NCI-H1048 (cell line): ENCODE results near the gene BBS9.
"Not testable (repeated sequence)": the region's sequence is repeated elsewhere in the genome, so short reads cannot be mapped to it uniquely, and the experiment has no call there.

Experiments used
- DNase-seq: peaks from one replicate; lab custom pipeline; 2025; lab: John Stamatoyannopoulos, UW

Gene BBS9

DNA sequence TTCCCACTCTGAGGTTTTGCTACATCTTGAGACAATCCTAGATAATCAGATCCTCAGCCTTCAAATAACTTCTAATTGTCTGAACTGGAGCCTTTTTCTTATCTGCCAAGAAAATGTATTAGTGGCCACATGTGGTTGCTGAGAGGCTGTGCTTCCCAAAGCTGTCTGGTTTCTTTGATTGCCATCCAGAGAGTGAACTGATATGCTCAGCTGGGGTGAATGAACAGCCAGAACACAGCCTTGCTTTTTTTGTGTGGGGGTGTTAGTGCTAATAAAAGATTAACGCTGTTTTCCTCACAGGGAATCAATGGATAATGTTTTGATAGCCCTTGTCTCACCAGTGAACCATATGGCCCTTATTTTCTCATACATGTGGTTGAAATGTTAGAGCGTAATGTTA, 66.9 kb downstream of the BBS9 start:
- DNase-seq, result no peak

DNA sequence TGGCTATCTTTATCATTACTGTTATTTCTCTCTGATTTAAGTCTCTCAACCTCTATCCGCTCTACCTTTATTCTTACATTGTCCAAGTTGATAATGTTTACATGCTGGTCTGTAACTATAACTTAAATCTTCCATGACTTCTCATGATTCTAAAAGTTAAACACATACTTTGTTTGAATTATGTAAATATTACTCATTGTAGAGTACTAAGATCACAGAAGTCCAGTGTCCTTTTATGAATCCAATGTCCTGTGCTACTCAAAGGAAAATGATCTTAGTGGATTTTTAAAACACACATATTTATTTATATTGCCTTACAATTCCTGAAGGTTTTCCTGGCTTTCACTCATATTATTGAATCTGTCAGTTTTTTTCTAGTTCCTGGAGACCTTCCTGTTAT, 70.9 kb downstream of the BBS9 start:
- DNase-seq, result no peak

- DNase-seq, result no peak
Measured at GRCh38 chr7:33201821-33202220, 72.5 kb downstream of the BBS9 start.

DNA sequence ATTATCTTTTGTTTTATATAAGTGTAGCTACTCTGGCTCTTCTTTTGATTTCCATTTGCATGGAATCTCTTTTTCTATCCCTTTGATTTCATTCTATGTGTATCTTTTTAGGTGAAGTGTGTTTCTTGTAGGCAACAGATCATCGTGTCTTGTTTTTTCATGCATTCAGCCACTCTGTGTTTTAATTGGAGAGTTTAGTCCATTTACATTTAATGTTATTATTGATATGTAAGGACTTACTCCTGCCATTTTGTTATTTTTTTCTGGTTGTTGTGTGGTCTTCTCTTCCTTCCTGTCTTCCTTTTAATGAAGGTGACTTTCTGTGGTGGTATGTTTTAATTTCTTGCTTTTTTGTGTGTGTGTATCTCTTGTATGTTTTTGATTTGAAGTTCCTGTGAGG, 81.6 kb downstream of the BBS9 start:
- no peak for DNase-seq

DNA sequence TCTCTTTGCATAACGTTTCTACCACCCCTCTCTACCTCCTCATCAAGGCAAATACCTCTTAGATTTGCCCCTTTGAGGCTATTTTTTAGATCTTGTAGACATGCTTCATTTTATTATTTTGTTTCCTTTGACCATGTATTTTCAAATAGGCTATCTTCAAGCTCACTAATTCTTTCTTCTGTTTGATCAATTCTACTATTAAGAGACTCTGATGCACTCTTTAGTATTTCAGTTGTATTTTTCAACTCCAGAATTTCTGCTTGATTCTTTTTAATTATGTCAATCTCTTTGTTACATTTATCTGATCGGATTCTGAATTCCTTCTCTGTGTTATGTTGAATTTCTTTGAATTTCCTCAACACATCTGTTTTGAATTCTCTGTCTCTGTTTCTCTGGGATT, 82.8 kb downstream of the BBS9 start:
- DNase-seq, result no peak

GRCh38 chr7:33215992-33216391, 86.6 kb downstream of the BBS9 start:
- DNase-seq, result no peak

GRCh38 chr7:33217595-33217994, 88.2 kb downstream of the BBS9 start:
- DNase-seq, result no peak

GRCh38 chr7:33218841-33219535, 89.6 kb downstream of the BBS9 start:
- DNase-seq, result not testable (repeated sequence)

DNA sequence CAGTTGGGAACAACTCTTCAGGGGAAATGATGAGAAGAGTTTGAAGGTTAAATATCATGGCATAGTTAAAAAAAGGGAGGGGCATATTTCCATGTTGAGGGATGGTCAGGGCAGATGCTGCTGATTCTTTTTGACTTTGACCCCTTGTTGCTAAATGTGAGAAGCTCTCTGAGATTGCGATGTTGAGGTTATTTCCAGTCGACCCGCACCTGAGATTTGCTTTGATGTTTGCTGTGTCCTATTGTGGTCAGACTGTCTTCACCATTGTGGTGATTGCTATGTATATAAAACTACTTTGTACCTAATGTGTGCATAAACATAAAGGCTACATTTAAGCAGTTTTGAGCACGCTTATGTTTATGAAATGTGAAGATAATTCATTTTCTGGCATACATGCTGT, 90.9 kb downstream of the BBS9 start:
- no peak for DNase-seq

DNA sequence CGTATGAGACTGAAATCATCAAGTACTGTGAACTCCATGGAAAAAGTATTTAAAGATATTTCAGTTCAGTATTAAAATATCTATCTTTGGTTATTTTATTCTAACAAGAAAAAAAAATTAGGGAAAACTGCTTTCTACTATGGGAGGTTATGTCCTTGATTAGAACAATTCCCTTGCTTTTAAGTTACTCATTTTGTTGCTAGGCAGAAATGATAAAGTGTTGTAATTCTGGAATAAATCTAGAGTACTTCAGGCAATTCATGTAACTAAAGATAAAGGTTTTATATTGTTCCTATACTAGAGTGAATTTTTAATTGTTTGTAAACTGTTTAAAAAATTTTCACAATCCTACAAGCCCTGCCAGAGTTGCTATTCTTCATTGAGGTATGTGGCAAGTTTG, 92.0 kb downstream of the BBS9 start:
- no peak for DNase-seq

DNA sequence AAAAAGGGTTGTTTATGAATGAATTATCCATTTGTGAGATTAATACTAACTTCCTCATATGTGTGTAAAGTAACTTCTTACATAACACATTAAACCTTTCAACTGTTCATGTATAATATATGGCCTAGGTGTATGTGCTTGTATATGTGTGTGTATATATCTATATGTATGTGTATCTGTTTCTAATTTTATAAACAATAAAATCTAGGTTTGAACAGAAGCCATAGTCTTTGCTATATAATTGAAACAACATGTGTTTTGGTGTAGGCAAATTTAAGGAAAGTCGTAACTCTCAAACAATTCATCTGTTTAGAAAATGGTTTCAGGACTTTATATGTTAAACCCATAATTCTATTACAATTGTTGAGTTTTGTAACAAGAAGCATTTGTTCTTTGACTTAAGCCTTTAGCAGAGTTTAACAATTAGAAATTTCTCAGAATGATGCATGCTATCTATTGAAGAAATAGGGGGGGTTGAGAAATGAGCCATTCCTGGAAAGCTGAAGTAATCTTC, 103.3 kb downstream of the BBS9 start:
- DNase-seq, result no peak

DNA sequence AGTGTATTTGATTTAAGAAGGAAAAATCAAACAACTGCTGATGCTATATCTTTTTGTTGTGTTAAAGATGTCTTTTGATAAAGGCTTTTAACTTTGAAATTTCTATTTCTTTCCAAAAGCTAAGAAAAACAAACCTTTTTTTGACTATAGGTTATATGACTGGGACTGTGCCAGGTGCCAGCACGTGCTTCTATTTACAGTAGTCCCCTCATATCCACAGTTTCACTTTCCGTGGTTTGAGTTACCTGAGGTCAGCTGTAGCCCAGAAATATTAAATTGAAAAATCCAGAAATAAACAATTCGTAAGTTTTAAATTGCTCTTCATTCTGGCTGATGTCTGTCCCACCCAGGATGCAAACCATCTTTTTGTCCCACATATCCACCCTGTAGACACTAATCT, 104.3 kb downstream of the BBS9 start:
- DNase-seq, result no peak

DNA sequence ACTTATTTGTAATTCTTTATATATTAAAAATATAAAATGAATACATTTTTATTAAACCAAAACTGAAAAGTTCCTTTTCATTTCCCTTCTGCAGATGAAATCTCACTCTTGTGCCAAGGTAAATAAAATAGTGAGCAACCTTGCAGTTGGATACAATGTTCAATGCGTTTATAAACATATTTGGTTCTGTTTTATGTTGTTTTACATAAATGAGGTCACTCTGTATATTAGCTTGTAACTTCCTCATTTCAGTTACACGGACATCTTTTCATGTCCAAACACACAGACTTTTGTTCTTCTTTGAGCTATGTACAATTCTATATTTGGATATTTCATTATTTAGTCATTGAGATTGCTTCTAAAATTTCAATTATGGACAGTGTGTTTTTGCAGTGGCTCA, 107.7 kb downstream of the BBS9 start:
- DNase-seq, result peak; percentile 35

- DNase-seq, result peak; percentile 13
Measured at GRCh38 chr7:33243319-33243881, 114.0 kb downstream of the BBS9 start.

- no peak for DNase-seq
Measured at GRCh38 chr7:33248671-33249070, 119.3 kb downstream of the BBS9 start.

DNA sequence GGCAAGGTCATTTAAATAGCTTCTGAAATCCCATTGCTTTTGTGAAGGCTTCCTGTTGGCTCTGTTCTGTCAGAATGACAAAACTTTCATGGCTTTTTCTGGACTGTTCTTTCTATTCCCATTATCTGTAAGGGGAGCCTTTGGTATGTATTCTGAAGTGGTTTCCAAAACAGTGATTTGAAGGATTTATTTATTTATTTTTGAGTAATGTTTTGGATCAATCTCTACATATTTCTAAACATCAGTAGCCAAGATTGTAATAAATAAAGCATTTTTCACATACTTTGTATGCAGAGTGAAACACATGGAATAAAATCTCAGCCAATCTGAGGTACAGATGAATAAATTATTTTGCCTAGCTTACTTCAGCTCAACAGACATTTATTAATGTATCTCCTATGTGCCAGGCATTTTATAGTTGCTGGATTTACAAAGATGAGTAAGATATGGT, 121.1 kb downstream of the BBS9 start:
- no peak for DNase-seq

- DNase-seq, result no peak
Measured at GRCh38 chr7:33251301-33251700, 121.9 kb downstream of the BBS9 start.

DNA sequence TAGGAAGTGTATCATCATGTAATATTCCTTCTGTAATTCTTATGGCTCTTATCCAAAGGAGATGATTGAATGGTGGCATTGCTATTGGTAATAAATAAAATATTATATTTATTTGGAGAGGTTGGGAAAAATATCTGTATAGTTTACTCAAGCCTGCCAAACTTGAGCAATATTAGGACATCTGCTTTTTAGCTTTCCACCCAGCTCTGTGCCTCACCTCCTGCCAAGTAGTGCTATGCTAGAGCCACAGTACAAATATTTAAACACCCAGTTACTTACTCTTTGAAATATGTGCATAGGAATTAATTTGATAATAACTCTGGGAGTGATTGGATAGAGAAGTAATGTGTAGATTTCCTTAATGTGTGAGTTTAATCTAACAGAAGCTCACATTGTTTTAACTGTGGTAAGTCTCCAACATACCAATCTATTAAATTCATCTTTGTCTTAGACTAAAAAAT, 129.2 kb downstream of the BBS9 start:
- DNase-seq, result no peak

DNA sequence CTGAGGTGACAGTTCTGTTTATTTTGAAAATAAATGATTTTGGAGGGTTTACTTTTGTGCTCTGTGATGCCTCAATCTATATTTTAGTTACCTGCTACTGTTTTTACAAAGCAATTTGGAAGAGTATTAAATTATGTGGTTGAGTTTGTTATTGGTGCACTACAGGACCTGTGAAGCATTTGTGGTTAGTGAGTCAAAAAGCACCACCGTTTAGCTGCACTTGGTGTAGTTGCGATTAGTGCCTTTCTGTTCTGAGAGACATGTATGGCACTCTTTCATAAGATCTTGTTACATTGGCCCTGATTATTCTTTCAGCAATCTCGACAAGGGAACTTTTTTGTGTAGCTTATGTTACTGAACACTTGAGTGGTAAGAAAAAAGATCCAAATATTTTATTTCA, 132.2 kb downstream of the BBS9 start:
- DNase-seq, result no peak

- DNase-seq, result no peak
Measured at GRCh38 chr7:33262476-33262875, 133.1 kb downstream of the BBS9 start.

DNA sequence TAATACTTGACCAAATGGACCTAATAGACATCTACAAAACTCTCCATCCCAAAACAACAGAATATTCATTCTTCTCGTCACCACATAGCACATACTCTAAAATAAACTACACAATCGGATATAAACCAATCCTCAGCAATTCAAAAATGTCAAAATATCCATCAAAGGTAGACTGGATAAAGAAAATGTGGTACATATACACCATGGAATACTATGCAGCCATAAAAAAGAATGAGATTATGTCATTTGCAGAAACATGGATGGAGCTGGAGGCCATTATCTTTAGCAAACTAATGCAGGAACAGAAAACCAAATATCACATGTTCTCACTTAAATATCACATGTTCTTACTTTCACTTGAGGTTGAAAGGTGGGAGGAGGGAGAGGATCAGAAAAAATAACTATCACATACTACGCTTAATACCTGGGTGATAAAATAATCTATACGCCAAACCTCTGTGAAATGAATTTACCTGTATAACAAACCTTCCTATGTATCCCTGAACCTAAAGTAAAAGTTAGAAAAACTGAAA, 142.5 kb downstream of the BBS9 start:
- not testable (repeated sequence) for DNase-seq

GRCh38 chr7:33273356-33273755, 144.0 kb downstream of the BBS9 start:
- no peak for DNase-seq

DNA sequence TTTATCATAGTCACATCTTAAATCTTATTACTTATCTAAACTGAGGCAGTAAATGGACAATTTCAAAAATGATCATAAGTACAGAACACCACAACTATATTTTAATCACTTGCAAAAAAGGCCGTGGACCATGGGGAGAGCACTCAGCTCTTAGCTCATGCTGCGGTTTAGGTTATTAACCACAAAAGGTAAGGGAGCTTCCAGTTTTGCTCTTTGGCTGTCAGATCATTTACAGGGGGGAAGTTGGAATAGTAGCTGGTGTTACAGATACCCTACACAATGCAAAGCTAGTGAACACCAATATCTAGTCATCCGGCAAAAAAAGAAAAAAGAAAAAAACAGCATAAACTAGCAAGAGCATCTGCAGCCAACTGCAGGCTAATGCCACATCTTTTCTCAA, 147.0 kb downstream of the BBS9 start:
- no peak for DNase-seq

DNA sequence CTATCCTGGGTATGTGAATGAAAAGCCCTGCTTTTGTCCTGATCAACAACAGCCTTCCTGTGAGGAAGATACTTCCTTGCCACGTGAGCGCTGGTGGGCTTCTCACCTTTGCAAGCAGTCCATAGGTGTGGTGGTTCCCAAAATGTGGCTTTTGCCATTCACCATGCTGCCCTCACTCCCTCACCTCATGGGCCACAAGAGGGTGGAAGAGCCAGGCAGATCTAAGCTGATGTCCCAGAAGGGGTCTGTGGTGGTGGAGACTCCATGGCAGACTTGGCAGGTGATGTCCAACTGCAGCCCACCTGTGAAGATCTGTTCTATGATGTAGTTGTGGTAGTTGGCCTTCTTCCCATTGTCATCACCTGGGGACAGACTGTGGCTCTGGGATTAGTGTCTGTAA, 147.4 kb downstream of the BBS9 start:
- no peak for DNase-seq
